Lung (tissue), 12 donors: ENCODE data around the gene COL8A1. TPM values are rescaled to one million over a fixed set of nuclear protein-coding genes. Genes with fewer than 3 reads are reported as not detected.
A peak's percentile ranks its signal among the peaks of the same experiment; 100 is the strongest.

Experiments used
- ATAC-seq: fragments of 200-7000 bp; cut with Tn5 transposase; one replicate; pipeline ENCODE4 v1.9.1; 2020; ENCODE audit warnings: moderate number of reproducible peaks; ENCODE audit not compliant: insufficient read depth, low FRiP score
- DNase-seq, 3 donors: peaks; one replicate each; pipeline ENCODE4 v3.0.0-alpha.2; 2013 to 2017
- H3K27ac ChIP-seq, 2 donors: one replicate each; pipeline ENCODE4 v1.5.1; 2013; ENCODE audit warnings: mild to moderate bottlenecking in 2 of 2, moderate library complexity in 2 of 2, control low read depth in 1 of 2, inconsistent platforms in 1 of 2, low read depth in 1 of 2, low read length in 1 of 2
- H3K27me3 ChIP-seq, 3 donors: one replicate each; pipeline ENCODE4 v1.5.1; 2013; ENCODE audit warnings: low read length in 2 of 3; ENCODE audit not compliant: control insufficient read depth in 3 of 3, insufficient read depth in 3 of 3
- H3K36me3 ChIP-seq, 4 donors: one replicate each; pipeline ENCODE4 v1.5.1; 2013; ENCODE audit warnings: low read length in 4 of 4, mild to moderate bottlenecking in 1 of 4, moderate library complexity in 1 of 4; ENCODE audit not compliant: control insufficient read depth in 4 of 4, insufficient read depth in 4 of 4
- H3K4me1 ChIP-seq, 5 donors: one replicate each; pipeline ENCODE4 v1.5.1; 2013; ENCODE audit warnings: low read length in 5 of 5, mild to moderate bottlenecking in 2 of 5, moderate library complexity in 1 of 5; ENCODE audit not compliant: control insufficient read depth in 5 of 5, insufficient read depth in 5 of 5
- H3K4me3 ChIP-seq: one replicate; pipeline ENCODE4 v1.5.1; 2013; ENCODE audit warnings: mild to moderate bottlenecking, control low read depth, moderate library complexity
- H3K9ac ChIP-seq, 2 donors: one replicate each; pipeline ENCODE4 v1.5.1; 2013; ENCODE audit warnings: low read length in 2 of 2, control low read depth in 1 of 2; ENCODE audit not compliant: insufficient read depth in 1 of 2
- H3K9me3 ChIP-seq, 4 donors: one replicate each; pipeline ENCODE4 v1.5.1; 2013; ENCODE audit warnings: low read length in 3 of 4, mild to moderate bottlenecking in 1 of 4, moderate library complexity in 1 of 4; ENCODE audit not compliant: control insufficient read depth in 4 of 4, insufficient read depth in 3 of 4
- WGBS, 2 donors: extraction: QIAGEN DNeasy Blood & Tissue Kit; methylation state at CpG; one replicate each; pipeline ENCODE4 v1.1.7; 2013; 5-methylcytosine and 5-hydroxymethylcytosine counted together
- polyA plus RNA-seq, 2 donors: library from polyadenylated mRNA; stranded (reverse); fragments of 200-250 nt; gene quantifications; one replicate each; pipeline ENCODE4 v1.2.1, GENCODE V29; 2013
- total RNA-seq, 2 donors: library from RNA; depleted of rRNA in 1 of 2; stranded (reverse); fragments of >200 nt in 1 of 2; gene quantifications; one replicate each; pipeline ENCODE4 v1.2.1, GENCODE V29; 2014 to 2021
- TF ChIP-seq, protein P1 (sequence below): IDR thresholded peaks from 2 replicates; pipeline ENCODE4 v1.5.1; 2012; ENCODE audit warnings: mild to moderate bottlenecking; ENCODE audit errors: control extremely low read depth, extremely low read depth
- donor health status: control.
- donor health status: control.
- donor health status: Bipolar disorder and iron deficiency.
- donor health status: healthy.
- donor health status: DM: yes; HTN: yes; CAD: no.

Gene COL8A1
- total and polyA plus RNA-seq, 4 donors = 19.5 to 84.6 (median 57.1) TPM

DNA sequence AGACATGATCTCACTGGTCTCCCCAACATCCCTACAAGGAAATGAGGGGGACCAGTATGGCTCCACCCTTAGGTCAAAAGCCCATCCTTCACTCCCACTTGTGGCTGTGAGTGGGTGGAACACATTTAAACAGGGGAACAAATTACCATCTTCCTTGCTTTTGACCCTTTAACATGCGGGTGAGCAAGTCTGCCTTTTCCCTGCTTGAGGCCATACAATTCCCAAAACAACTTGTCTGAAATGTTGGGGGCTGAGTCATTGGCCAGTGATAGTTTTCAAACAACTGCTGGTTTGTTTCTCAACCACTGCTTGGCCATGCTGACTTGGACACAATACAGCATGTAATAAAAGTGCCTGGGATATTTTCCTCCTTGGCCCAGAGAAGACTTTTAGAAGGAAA lies 39.6 kb downstream of the COL8A1 start:
- no peak for DNase-seq
- TF ChIP-seq, protein P1, sequence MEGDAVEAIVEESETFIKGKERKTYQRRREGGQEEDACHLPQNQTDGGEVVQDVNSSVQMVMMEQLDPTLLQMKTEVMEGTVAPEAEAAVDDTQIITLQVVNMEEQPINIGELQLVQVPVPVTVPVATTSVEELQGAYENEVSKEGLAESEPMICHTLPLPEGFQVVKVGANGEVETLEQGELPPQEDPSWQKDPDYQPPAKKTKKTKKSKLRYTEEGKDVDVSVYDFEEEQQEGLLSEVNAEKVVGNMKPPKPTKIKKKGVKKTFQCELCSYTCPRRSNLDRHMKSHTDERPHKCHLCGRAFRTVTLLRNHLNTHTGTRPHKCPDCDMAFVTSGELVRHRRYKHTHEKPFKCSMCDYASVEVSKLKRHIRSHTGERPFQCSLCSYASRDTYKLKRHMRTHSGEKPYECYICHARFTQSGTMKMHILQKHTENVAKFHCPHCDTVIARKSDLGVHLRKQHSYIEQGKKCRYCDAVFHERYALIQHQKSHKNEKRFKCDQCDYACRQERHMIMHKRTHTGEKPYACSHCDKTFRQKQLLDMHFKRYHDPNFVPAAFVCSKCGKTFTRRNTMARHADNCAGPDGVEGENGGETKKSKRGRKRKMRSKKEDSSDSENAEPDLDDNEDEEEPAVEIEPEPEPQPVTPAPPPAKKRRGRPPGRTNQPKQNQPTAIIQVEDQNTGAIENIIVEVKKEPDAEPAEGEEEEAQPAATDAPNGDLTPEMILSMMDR = no peak
- Histone ChIP-seq H3K9me3 (no peaks in the 10 kb centered on the region), H3K27ac (peak overlapping the region; percentile 41 to 45), H3K27me3 (no peaks in the 10 kb centered on the region), H3K4me3 (no peak overlapping the region), H3K36me3 (no peaks in the 10 kb centered on the region), H3K4me1 (peaks cover 0 to 6% (median 0%) of the 10 kb centered on the region in 5 donors), H3K9ac (no peak overlapping the region)
- 82 to 85% methylated on average over 1 of the region's 1 CpG for WGBS, 2 donors
- peak; percentile 50 for ATAC-seq

DNA sequence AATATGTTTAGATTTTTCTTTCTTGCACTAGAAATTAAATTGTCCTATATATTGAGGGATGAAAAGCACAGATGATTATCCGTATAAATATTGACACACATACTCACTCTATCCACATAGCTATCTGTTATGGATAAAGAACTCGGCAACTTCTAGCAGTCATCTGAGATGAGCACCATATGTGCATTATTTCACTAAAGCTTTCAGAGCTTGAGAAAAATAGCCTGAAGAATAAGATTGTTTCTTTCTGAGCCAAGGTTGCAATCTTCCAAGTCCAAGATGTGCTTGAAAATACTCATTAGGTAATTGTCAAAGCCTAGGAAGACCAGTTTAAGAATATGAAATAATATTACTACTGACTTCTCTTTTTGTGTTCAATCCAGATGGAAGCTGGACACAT lies 40.5 kb downstream of the COL8A1 start:
- no peak for ATAC-seq
- no peak overlapping the region for H3K27ac ChIP-seq
- H3K9ac ChIP-seq = no peak overlapping the region
- 80 to 85% methylated on average over 2 of the region's 2 CpGs for WGBS, 2 donors
- DNase-seq = no peak
- no peaks in the 10 kb centered on the region for H3K36me3 ChIP-seq
- peaks cover 0 to 6% (median 0%) of the 10 kb centered on the region in 5 donors for H3K4me1 ChIP-seq
- no peak overlapping the region for H3K4me3 ChIP-seq
- no peaks in the 10 kb centered on the region for H3K27me3 ChIP-seq
- TF ChIP-seq, protein P1 = no peak
- H3K9me3 ChIP-seq = no peaks in the 10 kb centered on the region

DNA sequence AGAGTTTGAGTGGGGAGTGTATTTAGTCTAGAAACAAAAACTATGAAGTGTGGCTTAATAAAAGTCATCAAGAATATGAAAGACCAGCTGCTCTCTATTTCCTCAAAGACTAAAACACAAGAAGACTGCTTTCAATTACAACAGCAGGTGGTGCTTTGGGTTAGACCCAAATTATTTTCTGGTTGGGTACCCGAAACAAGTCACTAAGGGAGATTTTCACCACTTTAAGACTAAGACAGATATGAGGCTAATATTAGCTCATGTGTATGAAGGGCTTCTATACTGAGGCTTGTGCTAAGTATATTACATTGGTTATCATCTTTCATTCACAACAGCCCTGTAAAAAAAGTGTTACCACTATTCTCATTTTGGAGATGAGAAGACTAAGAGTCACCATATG lies 43.1 kb downstream of the COL8A1 start:
- H3K4me1 ChIP-seq = peaks cover 0 to 1% (median 0%) of the 10 kb centered on the region in 5 donors
- 74 to 77% methylated on average over 1 of the region's 1 CpG for WGBS, 2 donors
- DNase-seq (no peak), ATAC-seq (no peak)
- TF ChIP-seq, protein P1 = no peak
- H3K27ac ChIP-seq = peak overlapping the region in 1 of 2 donors; percentile 47
- no peak overlapping the region for H3K9ac ChIP-seq
- no peaks in the 10 kb centered on the region for H3K9me3 ChIP-seq
- H3K4me3 ChIP-seq = no peak overlapping the region
- no peaks in the 10 kb centered on the region for H3K36me3 ChIP-seq
- H3K27me3 ChIP-seq = no peaks in the 10 kb centered on the region

DNA sequence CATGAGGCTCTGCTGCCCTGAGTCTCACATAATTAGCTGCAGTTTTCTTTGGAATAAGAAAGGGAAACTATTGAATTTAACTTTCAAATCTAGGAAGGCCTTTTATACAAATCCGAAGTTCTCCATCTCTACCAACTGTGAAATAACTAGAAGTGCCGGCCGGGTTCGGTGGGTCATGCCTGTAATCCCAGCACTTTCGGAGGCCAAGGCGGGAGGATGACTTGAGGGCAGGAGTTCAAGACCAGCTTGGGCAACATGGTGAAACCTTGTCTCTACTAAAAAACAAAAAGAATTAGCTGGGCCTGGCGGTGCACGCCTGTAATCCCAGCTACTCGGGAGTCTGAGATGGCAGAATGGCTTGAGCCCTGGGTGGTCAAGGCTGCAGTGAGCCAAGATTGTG lies 43.6 kb downstream of the COL8A1 start:
- no peaks in the 10 kb centered on the region for H3K27me3 ChIP-seq
- no peak overlapping the region for H3K4me3 ChIP-seq
- TF ChIP-seq, protein P1 = no peak
- H3K27ac ChIP-seq = peak overlapping the region in 1 of 2 donors; percentile 47
- no peak for ATAC-seq
- no peak overlapping the region for H3K9ac ChIP-seq
- WGBS, 2 donors = 93% methylated on average over 9 of the region's 9 CpGs
- peaks cover 0 to 1% (median 0%) of the 10 kb centered on the region in 5 donors for H3K4me1 ChIP-seq
- DNase-seq = no peak
- no peaks in the 10 kb centered on the region for H3K9me3 ChIP-seq
- no peaks in the 10 kb centered on the region for H3K36me3 ChIP-seq
